ENCODE data around the gene PCNA.
A peak's percentile ranks its signal among the peaks of the same experiment; 100 is the strongest.

PCNA gene

DNA sequence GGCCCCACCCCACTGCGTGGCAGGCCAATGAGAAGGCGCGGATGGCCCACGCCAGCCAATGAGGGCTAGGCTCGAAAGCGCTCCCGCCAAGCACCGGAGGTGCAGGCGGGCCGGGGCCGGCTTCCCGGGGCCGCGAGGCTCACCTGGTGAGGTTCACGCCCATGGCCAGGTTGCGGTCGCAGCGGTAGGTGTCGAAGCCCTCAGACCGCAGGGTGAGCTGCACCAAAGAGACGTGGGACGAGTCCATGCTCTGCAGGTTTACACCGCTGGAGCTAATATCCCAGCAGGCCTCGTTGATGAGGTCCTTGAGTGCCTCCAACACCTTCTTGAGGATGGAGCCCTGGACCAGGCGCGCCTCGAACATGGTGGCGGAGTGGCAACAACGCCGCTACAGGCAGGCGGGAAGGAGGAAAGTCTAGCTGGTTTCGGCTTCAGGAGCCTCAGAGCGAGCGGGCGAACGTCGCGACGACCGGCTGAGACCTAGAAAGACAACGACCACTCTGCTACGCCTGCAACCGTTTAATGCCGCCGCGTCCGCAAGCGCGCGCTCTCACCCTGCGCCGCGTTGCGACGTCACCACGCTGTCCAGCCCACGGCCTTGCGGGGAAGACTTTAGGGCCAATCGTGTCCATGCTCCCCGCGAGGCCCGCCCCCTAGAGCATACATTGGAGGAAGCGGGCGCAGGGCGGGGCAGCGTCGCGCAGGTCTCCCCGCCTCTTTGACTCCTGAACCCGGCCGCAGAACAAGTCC is at the start of gene PCNA:
TSS of gene PCNA (minus strand) at position 524 of the 750 bp plus-strand sequence. CDS start at position 364, 160 bp downstream.
- peak within 1 kb of the TSS; percentile 88 for H3K27ac Mint-ChIP-seq (ENCODE audit: low read depth)
- H3K36me3 Mint-ChIP-seq (ENCODE audit: insufficient read depth): peaks cover 25% of the 10 kb centered on the region
- H3K4me3 Mint-ChIP-seq: peak within 1 kb of the TSS; percentile 88
- no peaks in the 10 kb centered on the region for H3K27me3 Mint-ChIP-seq
- no peaks in the 10 kb centered on the region for H3K9me3 Mint-ChIP-seq
- DNase-seq (ENCODE audit: low spot score in 2 of 2): peak; percentile 85 to 90
- ATAC-seq (replicated peaks; ENCODE audit: extremely low read depth, poor library complexity, severe bottlenecking): peak; percentile 93
- peaks cover 11% of the 10 kb centered on the region for H3K4me1 Mint-ChIP-seq

DNA sequence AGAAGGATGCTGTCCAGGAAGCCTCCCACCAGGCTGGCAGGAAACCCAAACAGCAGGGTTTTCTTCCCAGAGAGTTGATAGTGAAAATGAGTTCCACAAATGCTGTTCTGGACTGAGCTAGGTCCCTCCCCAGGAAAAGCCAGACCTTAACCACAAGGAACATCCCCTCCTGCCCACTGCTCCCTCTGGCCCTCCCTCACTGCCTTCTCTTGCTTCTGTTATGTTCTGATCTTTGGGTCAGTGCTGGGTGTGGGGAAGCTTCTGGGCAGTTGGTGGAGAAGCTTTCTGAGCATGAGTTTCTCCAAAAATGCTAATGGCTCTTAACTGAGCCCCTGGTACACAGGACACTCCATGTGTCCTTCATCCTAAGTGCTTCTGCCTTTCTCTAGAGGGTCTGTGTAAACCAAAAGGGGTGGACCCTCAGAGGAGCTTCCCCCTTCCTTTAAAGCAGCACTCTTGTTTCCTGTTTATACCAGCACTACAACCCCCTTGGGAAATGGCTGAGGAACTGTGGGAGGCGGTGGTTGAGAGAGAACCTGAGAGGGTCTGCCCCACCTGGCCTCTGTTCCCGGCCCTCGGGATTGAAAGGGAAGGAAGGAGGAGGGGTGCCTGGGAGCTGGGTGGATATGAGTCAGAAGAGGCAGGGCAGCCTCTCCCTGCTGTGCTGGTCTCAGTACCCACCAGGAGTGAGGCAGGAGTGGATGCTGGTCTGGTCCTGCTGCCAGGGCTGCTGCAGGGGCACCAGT is 49.1 kb upstream of the PCNA start:
- Mint-ChIP-seq H3K27ac (ENCODE audit: low read depth) (peak overlapping the region; percentile 83), H3K36me3 (ENCODE audit: insufficient read depth) (peaks cover 8% of the 10 kb centered on the region), H3K4me3 (peak overlapping the region; percentile 26), H3K4me1 (peaks cover 70% of the 10 kb centered on the region), H3K9me3 (no peaks in the 10 kb centered on the region), H3K27me3 (no peaks in the 10 kb centered on the region)
- no peak for ATAC-seq (replicated peaks; ENCODE audit: extremely low read depth, poor library complexity, severe bottlenecking)
- no peak for DNase-seq (ENCODE audit: low spot score in 2 of 2)

DNA sequence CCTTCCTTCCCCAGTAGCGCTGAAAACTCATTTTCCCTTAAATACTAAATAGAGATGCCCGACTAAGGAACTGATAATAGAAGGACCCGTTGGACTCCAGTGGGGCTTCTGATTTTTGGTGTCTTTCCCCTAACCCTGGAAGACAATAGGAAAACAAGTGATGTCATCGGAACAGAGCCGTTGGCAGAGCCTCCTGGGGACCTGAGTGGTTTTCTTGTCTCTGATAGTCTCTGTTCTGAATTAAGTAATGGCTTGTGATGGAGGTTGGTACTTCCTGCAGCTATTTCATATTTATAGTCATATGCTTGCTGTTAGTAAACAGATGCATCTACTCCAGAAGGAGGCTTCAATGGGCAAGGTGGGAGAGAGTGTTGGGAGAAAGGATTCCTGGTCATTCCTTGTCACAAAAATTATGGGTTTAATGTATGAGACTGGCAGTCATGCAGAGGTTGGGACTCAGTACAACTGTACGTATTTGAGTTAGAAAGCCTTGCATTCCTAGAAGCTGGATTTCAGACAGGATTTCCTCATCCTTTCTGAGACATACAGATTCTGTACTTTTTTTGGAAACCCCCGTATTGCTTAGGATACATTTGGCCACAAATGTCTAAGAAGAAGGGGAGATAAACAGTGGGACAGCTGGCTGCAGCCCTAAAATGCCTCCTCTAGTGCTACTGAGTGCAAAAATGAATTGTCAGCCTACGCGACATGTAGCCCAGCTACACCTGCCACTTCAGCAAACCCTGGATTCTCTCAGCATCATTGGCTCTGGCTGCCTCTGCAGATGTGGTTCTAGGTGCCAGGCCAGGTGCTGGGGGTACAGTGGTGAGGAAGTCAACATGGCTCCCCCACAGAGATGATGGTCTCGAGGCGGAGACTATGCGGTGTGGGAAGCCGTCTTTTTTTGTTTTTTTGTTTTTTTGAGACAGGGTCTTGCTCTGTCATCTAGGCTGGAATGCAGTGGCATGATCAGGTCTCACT is 45.2 kb upstream of the PCNA start:
- no peak for ATAC-seq (replicated peaks; ENCODE audit: extremely low read depth, poor library complexity, severe bottlenecking)
- Mint-ChIP-seq H3K27ac (ENCODE audit: low read depth) (peak overlapping the region; percentile 42), H3K27me3 (no peaks in the 10 kb centered on the region), H3K9me3 (no peaks in the 10 kb centered on the region), H3K4me3 (no peak overlapping the region), H3K4me1 (peaks cover 67% of the 10 kb centered on the region), H3K36me3 (ENCODE audit: insufficient read depth) (peaks cover 5% of the 10 kb centered on the region)
- no peak for DNase-seq (ENCODE audit: low spot score in 2 of 2)

DNA sequence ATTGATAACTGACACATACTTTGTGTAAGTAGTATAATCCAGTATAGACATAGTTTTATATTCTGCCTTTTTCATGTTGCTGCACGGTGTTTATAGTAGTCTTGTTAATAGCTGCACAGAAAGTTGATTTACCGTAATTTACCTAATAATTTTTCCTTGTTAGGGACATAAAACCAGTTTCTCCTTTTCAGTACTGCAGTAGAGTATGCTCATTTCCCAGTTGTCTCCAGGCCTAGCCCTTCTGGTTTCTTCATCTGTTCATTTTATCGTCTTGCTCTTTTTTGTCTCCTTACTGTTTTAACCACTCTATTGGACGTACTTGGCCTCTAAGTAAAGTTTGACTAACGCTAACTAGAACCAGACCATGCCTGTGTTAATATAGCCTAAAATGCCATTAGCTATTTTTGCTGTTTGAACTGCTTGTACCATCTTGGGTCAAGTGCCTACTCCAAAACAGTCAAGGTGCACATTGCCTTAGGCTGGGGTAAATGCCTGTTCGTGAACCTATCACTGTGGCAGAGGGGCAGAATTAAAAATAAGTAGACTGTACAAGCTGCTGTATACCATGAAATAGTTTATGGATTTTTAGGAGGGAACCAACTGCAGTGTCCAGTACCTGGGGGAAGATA is 41.9 kb upstream of the PCNA start:
- ATAC-seq (replicated peaks; ENCODE audit: extremely low read depth, poor library complexity, severe bottlenecking) (no peak), DNase-seq (ENCODE audit: low spot score in 2 of 2) (no peak)
- Mint-ChIP-seq H3K4me3 (no peak overlapping the region), H3K36me3 (ENCODE audit: insufficient read depth) (peaks cover 4% of the 10 kb centered on the region), H3K9me3 (no peaks in the 10 kb centered on the region), H3K27me3 (no peaks in the 10 kb centered on the region), H3K4me1 (peaks cover 54% of the 10 kb centered on the region), H3K27ac (ENCODE audit: low read depth) (no peak overlapping the region)

DNA sequence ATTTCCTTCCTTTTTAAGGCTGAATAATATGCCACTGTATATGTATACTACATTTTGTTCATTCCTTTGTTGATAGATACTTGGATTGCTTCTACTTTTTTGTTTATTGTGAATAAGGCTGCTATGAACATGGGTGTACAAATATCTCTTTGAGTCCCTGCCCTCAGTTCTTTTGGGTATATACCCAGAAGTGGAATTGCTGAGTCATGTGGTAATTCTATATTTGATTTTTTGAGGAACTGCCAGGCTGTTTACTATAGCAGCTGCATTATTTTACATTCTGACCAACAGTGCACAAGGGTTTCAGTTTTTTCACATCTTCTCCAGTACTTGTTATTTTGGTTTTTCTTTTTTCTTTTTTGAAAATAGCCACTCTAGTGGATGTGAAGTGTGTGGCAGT is 41.1 kb upstream of the PCNA start:
- ATAC-seq (replicated peaks; ENCODE audit: extremely low read depth, poor library complexity, severe bottlenecking) (no peak), DNase-seq (ENCODE audit: low spot score in 2 of 2) (no peak)
- H3K4me1 Mint-ChIP-seq: peaks cover 54% of the 10 kb centered on the region
- H3K27me3 Mint-ChIP-seq: no peaks in the 10 kb centered on the region
- peaks cover 4% of the 10 kb centered on the region for H3K36me3 Mint-ChIP-seq (ENCODE audit: insufficient read depth)
- H3K4me3 Mint-ChIP-seq: no peak overlapping the region
- no peaks in the 10 kb centered on the region for H3K9me3 Mint-ChIP-seq
- H3K27ac Mint-ChIP-seq (ENCODE audit: low read depth): no peak overlapping the region

DNA sequence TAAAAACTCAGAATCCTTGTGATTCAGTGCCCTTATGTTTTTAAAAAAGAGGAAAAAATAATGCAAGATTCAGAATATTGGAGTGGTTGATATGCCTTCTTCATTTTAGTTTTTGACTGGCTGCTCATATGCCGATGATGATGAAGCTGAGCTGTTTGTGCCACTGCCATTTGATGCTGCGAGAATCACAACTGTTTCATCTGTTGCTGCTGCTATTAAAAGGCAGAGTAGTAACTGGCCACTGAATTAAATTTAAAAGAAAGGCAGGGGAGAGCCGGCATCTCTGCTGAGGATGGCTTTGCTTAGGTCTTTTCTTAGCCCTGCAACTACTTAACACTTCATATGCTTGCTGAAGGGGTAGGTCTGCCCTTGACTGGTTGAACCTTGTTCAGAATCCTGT is 40.2 kb upstream of the PCNA start:
- H3K4me3 Mint-ChIP-seq: no peak overlapping the region
- H3K36me3 Mint-ChIP-seq (ENCODE audit: insufficient read depth): peaks cover 4% of the 10 kb centered on the region
- H3K27me3 Mint-ChIP-seq: no peaks in the 10 kb centered on the region
- H3K9me3 Mint-ChIP-seq: no peaks in the 10 kb centered on the region
- ATAC-seq (replicated peaks; ENCODE audit: extremely low read depth, poor library complexity, severe bottlenecking) (no peak), DNase-seq (ENCODE audit: low spot score in 2 of 2) (no peak)
- no peak overlapping the region for H3K27ac Mint-ChIP-seq (ENCODE audit: low read depth)
- peaks cover 55% of the 10 kb centered on the region for H3K4me1 Mint-ChIP-seq

DNA sequence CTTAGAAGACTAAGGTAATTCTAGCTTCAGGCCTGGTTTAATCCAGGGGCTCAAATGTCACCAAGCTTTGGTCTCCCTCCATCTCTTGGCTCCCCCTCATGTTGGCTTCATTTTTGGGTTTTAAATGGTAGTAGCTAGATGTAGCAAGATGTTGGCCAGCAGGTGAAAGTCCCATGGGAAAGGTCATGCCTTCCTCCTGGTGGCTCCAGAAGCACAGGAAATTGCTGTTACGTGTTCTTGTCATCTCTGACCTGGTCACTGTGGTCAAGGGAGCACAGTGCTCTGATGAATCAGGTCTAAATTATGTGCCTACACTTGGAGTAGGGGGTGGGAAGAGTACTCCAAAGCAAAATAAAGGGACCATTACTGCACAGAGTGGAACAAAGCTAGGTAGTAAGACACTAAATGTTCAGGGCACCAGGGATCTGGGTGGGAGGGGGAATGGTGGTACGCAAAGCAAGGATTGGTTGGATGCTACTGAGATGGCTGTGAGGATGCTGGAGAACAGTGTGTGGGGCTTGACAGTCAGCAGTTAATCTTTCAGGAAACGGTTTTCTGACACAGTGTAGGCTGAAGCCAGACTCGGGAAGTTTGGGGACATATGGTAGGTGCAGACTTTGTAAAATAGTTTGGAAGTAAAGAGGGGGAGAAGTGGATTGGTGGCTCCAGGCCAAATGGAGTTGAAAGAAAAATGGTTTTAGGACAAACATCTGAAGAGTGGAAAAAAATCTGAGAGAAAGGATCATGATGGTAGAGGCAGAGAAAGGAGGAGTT is 37.1 kb upstream of the PCNA start:
- Mint-ChIP-seq H3K9me3 (no peaks in the 10 kb centered on the region), H3K36me3 (ENCODE audit: insufficient read depth) (peaks cover 10% of the 10 kb centered on the region), H3K27ac (ENCODE audit: low read depth) (peak overlapping the region; percentile 7), H3K4me1 (peaks cover 60% of the 10 kb centered on the region), H3K4me3 (no peak overlapping the region), H3K27me3 (no peaks in the 10 kb centered on the region)
- no peak for ATAC-seq (replicated peaks; ENCODE audit: extremely low read depth, poor library complexity, severe bottlenecking)
- no peak for DNase-seq (ENCODE audit: low spot score in 2 of 2)

DNA sequence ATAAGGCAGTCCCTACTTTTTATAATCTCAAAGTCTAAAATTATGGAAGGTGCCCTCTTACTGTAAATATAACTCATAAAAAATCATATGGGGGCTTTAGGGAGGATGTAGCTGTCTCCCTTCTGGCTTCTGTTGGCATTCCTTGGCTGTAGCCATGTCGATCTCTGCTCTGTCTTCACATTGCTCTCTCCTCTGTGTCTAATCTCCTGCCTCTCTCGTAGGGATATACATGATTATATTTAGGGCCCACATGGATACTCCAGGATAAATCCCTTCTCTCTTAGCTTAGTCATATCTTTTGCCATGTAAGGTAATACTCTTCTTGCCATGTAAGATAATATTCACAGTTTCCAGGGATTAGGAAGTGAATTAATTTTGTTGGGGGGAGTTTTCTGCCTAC is 35.6 kb upstream of the PCNA start:
- DNase-seq (ENCODE audit: low spot score in 2 of 2) (no peak), ATAC-seq (replicated peaks; ENCODE audit: extremely low read depth, poor library complexity, severe bottlenecking) (no peak)
- H3K36me3 Mint-ChIP-seq (ENCODE audit: insufficient read depth): peaks cover 8% of the 10 kb centered on the region
- H3K4me1 Mint-ChIP-seq: peaks cover 55% of the 10 kb centered on the region
- no peaks in the 10 kb centered on the region for H3K9me3 Mint-ChIP-seq
- H3K4me3 Mint-ChIP-seq: no peak overlapping the region
- no peaks in the 10 kb centered on the region for H3K27me3 Mint-ChIP-seq
- no peak overlapping the region for H3K27ac Mint-ChIP-seq (ENCODE audit: low read depth)

DNA sequence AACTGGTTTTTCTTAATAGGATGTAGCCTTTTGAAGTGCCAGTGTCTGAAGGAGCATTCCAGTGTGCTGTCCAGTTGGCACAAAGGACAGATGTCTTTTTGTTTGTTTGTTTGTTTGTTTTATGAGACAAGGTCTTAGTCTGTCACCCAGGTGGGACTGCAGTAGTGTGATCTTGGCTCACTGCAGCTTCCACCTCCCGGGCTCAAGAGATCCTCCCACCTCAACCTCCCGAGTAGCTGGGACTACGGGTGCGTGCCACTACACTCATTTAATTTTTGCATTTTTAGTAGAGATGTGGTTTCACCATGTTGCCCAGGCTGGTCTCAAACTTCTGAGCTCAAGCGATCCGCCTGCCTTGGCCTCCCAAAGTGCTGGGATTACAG is 34.8 kb upstream of the PCNA start:
- Mint-ChIP-seq H3K27me3 (no peaks in the 10 kb centered on the region), H3K36me3 (ENCODE audit: insufficient read depth) (peaks cover 9% of the 10 kb centered on the region), H3K9me3 (no peaks in the 10 kb centered on the region), H3K27ac (ENCODE audit: low read depth) (no peak overlapping the region), H3K4me3 (no peak overlapping the region), H3K4me1 (peaks cover 62% of the 10 kb centered on the region)
- ATAC-seq (replicated peaks; ENCODE audit: extremely low read depth, poor library complexity, severe bottlenecking) (no peak), DNase-seq (ENCODE audit: low spot score in 2 of 2) (no peak)

DNA sequence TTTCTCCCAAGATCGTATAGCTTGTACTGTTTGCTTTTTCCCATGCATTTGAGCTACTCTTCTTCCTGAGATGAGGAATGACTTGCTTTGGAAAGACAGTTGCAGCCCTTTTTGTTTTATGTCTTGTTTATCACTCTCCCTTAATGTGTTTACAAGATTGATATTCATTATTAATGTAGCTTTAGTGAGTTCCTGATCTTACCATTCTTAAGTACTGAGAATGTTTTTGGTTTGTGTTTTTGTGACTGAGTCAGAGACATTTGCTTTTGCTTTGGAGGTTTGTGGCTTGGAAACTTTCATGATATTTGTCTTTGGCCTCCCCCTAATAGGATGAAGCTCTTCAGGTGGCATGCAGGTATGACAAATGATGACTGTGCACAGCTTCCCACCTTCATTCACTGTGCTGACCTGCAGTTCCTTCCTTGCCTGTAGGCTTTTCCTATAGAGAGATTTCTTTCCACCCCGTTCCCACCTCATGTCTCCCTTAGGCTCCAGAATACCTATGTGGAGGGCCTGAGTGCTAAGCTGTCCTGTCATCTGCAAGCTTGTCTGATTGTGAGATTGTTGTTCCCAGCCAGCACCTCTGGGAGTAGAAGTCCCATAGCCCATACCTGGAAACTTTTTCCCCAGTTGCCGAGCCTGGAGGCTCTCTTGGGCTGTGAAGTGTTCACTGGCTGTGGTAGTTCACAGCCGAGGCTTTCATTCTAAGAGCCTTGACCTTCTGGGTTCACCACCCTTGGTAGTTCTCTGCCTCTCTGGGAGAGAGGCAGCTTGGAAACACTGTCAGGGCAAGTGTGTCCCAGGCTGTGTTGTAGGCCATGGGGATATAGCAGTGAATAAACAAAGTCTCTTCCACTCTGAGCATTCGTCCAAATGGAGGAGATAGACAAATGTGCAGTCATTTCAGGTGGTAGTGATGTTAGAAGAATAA is 34.1 kb upstream of the PCNA start:
- H3K4me1 Mint-ChIP-seq: peaks cover 68% of the 10 kb centered on the region
- no peak overlapping the region for H3K27ac Mint-ChIP-seq (ENCODE audit: low read depth)
- no peaks in the 10 kb centered on the region for H3K27me3 Mint-ChIP-seq
- ATAC-seq (replicated peaks; ENCODE audit: extremely low read depth, poor library complexity, severe bottlenecking): no peak
- no peak for DNase-seq (ENCODE audit: low spot score in 2 of 2)
- H3K4me3 Mint-ChIP-seq: no peak overlapping the region
- H3K36me3 Mint-ChIP-seq (ENCODE audit: insufficient read depth): peaks cover 10% of the 10 kb centered on the region
- no peaks in the 10 kb centered on the region for H3K9me3 Mint-ChIP-seq

DNA sequence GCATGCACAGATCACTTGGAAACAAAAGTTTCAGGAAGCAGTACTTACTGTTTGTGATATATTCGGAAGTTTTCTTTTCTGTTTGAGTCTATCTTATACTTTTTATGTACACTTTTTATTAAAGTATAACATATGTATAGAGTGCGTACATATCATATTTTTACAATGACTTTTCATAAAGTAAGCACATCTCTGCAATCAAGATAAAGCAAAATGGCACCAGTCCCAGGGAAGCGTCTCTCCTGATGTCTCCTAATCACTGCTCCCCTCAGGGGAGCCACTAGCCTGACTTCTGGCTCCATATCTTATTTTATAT is 33.4 kb upstream of the PCNA start:
- Mint-ChIP-seq H3K27me3 (no peaks in the 10 kb centered on the region), H3K4me1 (peaks cover 75% of the 10 kb centered on the region), H3K36me3 (ENCODE audit: insufficient read depth) (peaks cover 12% of the 10 kb centered on the region), H3K27ac (ENCODE audit: low read depth) (no peak overlapping the region), H3K9me3 (no peaks in the 10 kb centered on the region), H3K4me3 (no peak overlapping the region)
- no peak for DNase-seq (ENCODE audit: low spot score in 2 of 2)
- ATAC-seq (replicated peaks; ENCODE audit: extremely low read depth, poor library complexity, severe bottlenecking): no peak
